ENCODE data around the gene PTPRM.

DNA sequence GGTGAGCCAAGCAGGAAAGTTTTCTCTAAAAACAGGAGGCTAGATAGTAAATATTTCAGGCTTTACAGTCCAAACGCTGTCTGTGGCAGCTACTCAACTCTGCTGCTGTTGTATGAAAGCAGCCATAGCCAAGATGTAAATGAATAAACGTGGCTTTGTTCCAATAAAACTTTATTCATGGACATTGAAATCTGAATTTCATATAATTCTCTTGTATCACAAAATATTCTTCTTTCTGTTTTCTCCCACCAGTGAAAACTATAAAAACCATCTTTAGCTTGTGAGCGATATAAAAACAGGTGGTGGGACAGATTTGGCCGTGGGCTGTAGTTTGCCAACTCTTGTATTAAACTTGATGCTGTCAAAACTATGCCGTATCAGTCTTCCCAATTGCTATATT is 333.0 kb downstream of the PTPRM start:
- TF ChIP-seq POLR2A (IDR thresholded peaks at IDR 0.05): no peak
- TF ChIP-seq, protein P1, sequence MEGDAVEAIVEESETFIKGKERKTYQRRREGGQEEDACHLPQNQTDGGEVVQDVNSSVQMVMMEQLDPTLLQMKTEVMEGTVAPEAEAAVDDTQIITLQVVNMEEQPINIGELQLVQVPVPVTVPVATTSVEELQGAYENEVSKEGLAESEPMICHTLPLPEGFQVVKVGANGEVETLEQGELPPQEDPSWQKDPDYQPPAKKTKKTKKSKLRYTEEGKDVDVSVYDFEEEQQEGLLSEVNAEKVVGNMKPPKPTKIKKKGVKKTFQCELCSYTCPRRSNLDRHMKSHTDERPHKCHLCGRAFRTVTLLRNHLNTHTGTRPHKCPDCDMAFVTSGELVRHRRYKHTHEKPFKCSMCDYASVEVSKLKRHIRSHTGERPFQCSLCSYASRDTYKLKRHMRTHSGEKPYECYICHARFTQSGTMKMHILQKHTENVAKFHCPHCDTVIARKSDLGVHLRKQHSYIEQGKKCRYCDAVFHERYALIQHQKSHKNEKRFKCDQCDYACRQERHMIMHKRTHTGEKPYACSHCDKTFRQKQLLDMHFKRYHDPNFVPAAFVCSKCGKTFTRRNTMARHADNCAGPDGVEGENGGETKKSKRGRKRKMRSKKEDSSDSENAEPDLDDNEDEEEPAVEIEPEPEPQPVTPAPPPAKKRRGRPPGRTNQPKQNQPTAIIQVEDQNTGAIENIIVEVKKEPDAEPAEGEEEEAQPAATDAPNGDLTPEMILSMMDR (IDR thresholded peaks at IDR 0.05): no peak

Data from ovary (tissue), 3 donors.